ENCODE data around the gene LEFTY1. TPM values are rescaled to one million over a fixed set of nuclear protein-coding genes. Genes with fewer than 3 reads are reported as not detected.

LEFTY1 gene
- polyA plus RNA-seq, 1 donor from 2014 or later, result 4.1 TPM

GRCh38 chr1:225868631-225869330, 20.2 kb downstream of the LEFTY1 start:
- no peak overlapping the region for H3K9ac ChIP-seq (ENCODE audit: low read length)
- no peaks in the 10 kb centered on the region for H3K9me2 ChIP-seq (ENCODE audit: insufficient read depth, low read length)
- no peaks in the 10 kb centered on the region for H4K20me1 ChIP-seq (ENCODE audit: insufficient read depth)
- no peaks in the 10 kb centered on the region for H3K27me3 ChIP-seq (ENCODE audit: insufficient read depth, low read depth, low read length)
- H3K4me2 ChIP-seq (ENCODE audit: low read length), result no peak overlapping the region
- no peaks in the 10 kb centered on the region for H3K9me3 ChIP-seq (ENCODE audit: low read length)
- H3K79me2 ChIP-seq (replicated peaks; ENCODE audit: insufficient read depth, low read length), result no peaks in the 10 kb centered on the region
- no peak overlapping the region for H2AFZ ChIP-seq (ENCODE audit: low read depth, low read length)
- TF ChIP-seq EP300 (conservative IDR thresholded peaks at IDR 0.05; ENCODE audit: poor library complexity, severe bottlenecking), result no peak
- no peak for TF ChIP-seq EZH2 (IDR thresholded peaks at IDR 0.05; ENCODE audit: borderline replicate concordance, insufficient read depth, low read length, poor library complexity, severe bottlenecking)
- no peak for TF ChIP-seq POLR2AphosphoS5 (IDR thresholded peaks at IDR 0.05)
- TF ChIP-seq CTCF (IDR thresholded peaks at IDR 0.05; ENCODE audit: poor library complexity, severe bottlenecking), result no peak
- no peak for TF ChIP-seq MXI1 (conservative IDR thresholded peaks at IDR 0.05; ENCODE audit: poor library complexity, severe bottlenecking)
- no peak for TF ChIP-seq RAD21 (conservative IDR thresholded peaks at IDR 0.05)
- no peak for TF ChIP-seq TAF1 (IDR thresholded peaks at IDR 0.05; ENCODE audit: low read depth)
- no peak for TF ChIP-seq REST (IDR thresholded peaks at IDR 0.05; ENCODE audit: borderline replicate concordance)
- TF ChIP-seq SMC3 (conservative IDR thresholded peaks at IDR 0.05; ENCODE audit: poor library complexity), result no peak
- H3K27ac ChIP-seq (ENCODE audit: low read length), result no peak overlapping the region
- H3F3A ChIP-seq (ENCODE audit: insufficient read depth, low read length, poor library complexity, severe bottlenecking), result no peaks in the 10 kb centered on the region
- H3K36me3 ChIP-seq (ENCODE audit: insufficient read depth, low read length), result no peaks in the 10 kb centered on the region
- H3K4me3 ChIP-seq (ENCODE audit: low read length), result no peak overlapping the region

GRCh38 chr1:225866981-225867380, 22.0 kb downstream of the LEFTY1 start:
- Histone ChIP-seq H3K27me3 (ENCODE audit: insufficient read depth, low read depth, low read length) (no peaks in the 10 kb centered on the region), H4K20me1 (ENCODE audit: insufficient read depth) (no peaks in the 10 kb centered on the region), H3K4me2 (ENCODE audit: low read length) (no peak overlapping the region), H3K9me2 (ENCODE audit: insufficient read depth, low read length) (no peaks in the 10 kb centered on the region), H3K27ac (ENCODE audit: low read length) (no peak overlapping the region), H3K79me2 (replicated peaks; ENCODE audit: insufficient read depth, low read length) (no peaks in the 10 kb centered on the region), H3K36me3 (ENCODE audit: insufficient read depth, low read length) (no peaks in the 10 kb centered on the region), H3K4me3 (ENCODE audit: low read length) (no peak overlapping the region), H3F3A (ENCODE audit: insufficient read depth, low read length, poor library complexity, severe bottlenecking) (no peaks in the 10 kb centered on the region), H3K9me3 (ENCODE audit: low read length) (no peaks in the 10 kb centered on the region), H3K9ac (ENCODE audit: low read length) (no peak overlapping the region), H2AFZ (ENCODE audit: low read depth, low read length) (no peak overlapping the region)
- TF ChIP-seq REST (IDR thresholded peaks at IDR 0.05; ENCODE audit: borderline replicate concordance), result no peak
- TF ChIP-seq RAD21 (conservative IDR thresholded peaks at IDR 0.05), result no peak
- TF ChIP-seq SMC3 (conservative IDR thresholded peaks at IDR 0.05; ENCODE audit: poor library complexity), result no peak
- TF ChIP-seq POLR2AphosphoS5 (IDR thresholded peaks at IDR 0.05), result no peak
- TF ChIP-seq TAF1 (IDR thresholded peaks at IDR 0.05; ENCODE audit: low read depth), result no peak
- no peak for TF ChIP-seq EP300 (conservative IDR thresholded peaks at IDR 0.05; ENCODE audit: poor library complexity, severe bottlenecking)
